Measurements from ENCODE around the gene SMOC2.

DNA sequence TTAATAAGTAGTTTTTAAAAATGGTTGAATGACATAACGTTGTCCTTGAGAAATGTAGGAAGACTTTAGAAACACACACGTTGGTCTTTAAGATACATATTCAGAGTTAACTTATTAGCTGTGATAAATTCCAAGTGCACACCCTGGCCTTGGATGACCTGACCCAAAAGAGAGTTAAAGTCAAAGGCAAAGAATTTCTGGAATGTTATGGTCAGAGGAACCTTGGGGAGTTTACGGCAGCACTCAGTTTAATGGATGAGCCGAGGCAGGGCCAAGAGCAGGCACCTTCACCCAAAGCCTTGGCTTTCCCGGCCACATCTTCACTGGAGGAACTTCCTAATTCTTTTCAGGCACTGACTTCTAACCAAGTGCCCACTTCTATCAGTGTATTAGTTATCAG, 200.5 kb downstream of the SMOC2 start:
- TF ChIP-seq, protein P1, sequence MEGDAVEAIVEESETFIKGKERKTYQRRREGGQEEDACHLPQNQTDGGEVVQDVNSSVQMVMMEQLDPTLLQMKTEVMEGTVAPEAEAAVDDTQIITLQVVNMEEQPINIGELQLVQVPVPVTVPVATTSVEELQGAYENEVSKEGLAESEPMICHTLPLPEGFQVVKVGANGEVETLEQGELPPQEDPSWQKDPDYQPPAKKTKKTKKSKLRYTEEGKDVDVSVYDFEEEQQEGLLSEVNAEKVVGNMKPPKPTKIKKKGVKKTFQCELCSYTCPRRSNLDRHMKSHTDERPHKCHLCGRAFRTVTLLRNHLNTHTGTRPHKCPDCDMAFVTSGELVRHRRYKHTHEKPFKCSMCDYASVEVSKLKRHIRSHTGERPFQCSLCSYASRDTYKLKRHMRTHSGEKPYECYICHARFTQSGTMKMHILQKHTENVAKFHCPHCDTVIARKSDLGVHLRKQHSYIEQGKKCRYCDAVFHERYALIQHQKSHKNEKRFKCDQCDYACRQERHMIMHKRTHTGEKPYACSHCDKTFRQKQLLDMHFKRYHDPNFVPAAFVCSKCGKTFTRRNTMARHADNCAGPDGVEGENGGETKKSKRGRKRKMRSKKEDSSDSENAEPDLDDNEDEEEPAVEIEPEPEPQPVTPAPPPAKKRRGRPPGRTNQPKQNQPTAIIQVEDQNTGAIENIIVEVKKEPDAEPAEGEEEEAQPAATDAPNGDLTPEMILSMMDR (IDR thresholded peaks at IDR 0.05): no peak
- TF ChIP-seq POLR2AphosphoS5 (IDR thresholded peaks at IDR 0.05): no peak
- TF ChIP-seq EP300 (IDR thresholded peaks at IDR 0.05): no peak
